ENCODE results near the gene FAH.

DNA sequence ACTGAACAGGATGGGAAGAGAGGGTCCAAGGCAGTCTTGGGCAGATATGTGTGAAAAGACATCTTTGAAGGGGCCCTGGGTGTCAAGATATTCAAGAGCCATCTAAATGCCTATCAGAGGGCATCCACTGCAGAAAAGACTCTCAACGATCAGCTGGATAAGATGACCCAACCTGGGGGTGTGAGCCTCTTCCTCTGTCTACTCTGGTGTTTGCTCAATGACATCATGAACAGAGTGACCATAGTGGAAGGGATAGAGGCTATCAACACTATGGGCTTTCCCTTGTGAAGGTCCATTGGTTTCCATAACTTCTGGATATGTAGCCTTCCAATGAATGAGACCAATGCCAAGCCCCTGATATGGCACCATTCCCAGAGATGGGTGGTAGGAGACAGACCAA lies 42.1 kb downstream of the FAH start:
- no peak for TF ChIP-seq POLR2AphosphoS5 (IDR thresholded peaks at IDR 0.05; ENCODE audit: borderline replicate concordance, low read depth, low read length)
- TF ChIP-seq EZH2 (IDR thresholded peaks at IDR 0.05), result no peak
- no peak for TF ChIP-seq FOXP2 (optimal IDR thresholded peaks at IDR 0.05; ENCODE audit: control extremely low read depth, extremely low read length, insufficient read depth)

Measured in SK-N-MC (cell line).